Activated CD4-positive, alpha-beta T cell treated with anti-CD3 and anti-CD28 coated beads, Interleukin-2, amount 10 ng/mL, durations not matched to agents 24 days and 14 days (primary cell): ENCODE measurements around the gene SETD3. TPM values are rescaled to one million over a fixed set of nuclear protein-coding genes. Genes with fewer than 3 reads are reported as not detected.
"Not testable (repeated sequence)": the region's sequence is repeated elsewhere in the genome, so short reads cannot be mapped to it uniquely, and the experiment has no call there.

Experiments
- DNase-seq: peaks from one replicate; pipeline ENCODE4 v3.0.0; 2022
- H3K27ac Mint-ChIP-seq: one replicate; pipeline ENCODE4 v1.8.0; 2022; ENCODE audit warnings: mild to moderate bottlenecking, mixed read lengths
- H3K27me3 Mint-ChIP-seq: one replicate; pipeline ENCODE4 v1.8.0; 2022; ENCODE audit warnings: mixed read lengths
- H3K36me3 Mint-ChIP-seq: one replicate; pipeline ENCODE4 v1.8.0; 2022; ENCODE audit warnings: low read depth, mild to moderate bottlenecking, mixed read lengths
- H3K4me1 Mint-ChIP-seq: one replicate; pipeline ENCODE4 v1.8.0; 2021; ENCODE audit warnings: mixed read lengths
- H3K4me3 Mint-ChIP-seq: one replicate; pipeline ENCODE4 v1.8.0; 2022; ENCODE audit warnings: mild to moderate bottlenecking, moderate library complexity, mixed read lengths
- H3K9me3 Mint-ChIP-seq: one replicate; pipeline ENCODE4 v1.8.0; 2021; ENCODE audit warnings: mixed read lengths
- intact Hi-C: fragments of 100-400 bp; cut with micrococcal nuclease; formaldehyde crosslinking; loops from one replicate; pipeline ENCODE4 v1.15.1; 2023
- total RNA-seq: library from RNA; stranded (reverse); gene quantifications from 2 replicates; pipeline ENCODE4 v1.2.3, GENCODE V29; 2022

The SETD3 gene
- total RNA-seq, 1 donor from 2014 or later, result 57.9 TPM

DNA sequence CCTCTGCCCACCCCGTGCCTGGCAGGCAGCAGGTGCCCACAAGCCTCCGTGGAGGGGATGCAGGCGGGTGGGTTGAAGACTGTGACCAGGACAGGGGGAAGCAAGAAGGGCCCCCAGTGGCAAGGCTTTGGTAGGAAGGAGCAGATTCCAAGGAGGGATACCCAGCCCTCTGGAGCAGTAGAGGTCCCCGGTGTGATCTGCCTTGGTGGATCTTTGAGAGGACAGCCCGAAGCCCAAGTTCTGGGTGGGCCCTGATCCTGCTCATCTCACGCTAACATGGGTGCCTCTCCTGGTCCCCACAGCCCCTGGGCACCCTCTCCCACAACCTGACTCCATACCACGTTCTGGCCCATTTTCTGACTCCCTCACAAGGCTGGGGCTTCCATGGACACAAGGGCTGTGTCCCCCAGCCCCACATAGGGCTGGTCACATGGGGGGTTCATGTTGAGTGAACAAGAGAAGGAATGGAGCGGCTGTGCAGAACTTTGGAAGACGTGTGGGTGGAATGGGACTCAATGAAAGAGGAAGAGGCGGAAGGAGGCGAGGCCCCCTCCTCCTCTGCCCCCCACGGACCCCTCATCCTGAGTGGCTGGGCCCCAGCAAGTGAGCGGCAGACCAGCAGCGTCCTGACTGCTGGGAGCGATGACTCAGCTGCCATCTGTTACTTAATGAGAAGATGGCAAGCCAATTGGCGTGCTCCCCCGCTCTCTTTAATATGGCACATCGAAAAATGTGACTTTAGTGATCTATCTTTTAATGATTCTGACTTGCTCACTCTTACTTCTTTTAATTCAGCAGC is 131.6 kb downstream of the SETD3 start:
- Mint-ChIP-seq H3K27ac (no peak overlapping the region), H3K4me1 (no peaks in the 10 kb centered on the region), H3K4me3 (no peak overlapping the region), H3K9me3 (no peaks in the 10 kb centered on the region), H3K36me3 (no peaks in the 10 kb centered on the region), H3K27me3 (peaks cover 10% of the 10 kb centered on the region)
- intact Hi-C loops, result no loop called here
- no peak for DNase-seq

DNA sequence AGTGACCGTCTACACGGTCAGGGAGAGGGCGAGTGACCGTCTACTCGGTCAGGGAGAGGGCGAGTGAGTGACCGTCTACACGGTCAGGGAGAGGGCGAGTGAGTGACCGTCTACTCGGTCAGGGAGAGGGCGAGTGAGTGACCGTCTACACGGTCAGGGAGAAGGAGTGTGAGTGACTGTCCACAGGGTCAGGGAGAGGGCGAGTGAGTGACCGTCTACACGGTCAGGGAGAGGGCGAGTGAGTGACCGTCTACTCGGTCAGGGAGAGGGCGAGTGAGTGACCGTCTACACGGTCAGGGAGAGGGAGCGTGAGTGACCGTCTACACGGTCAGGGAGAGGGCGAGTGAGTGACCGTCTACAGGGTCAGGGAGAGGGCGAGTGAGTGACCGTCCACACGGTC is 132.4 kb downstream of the SETD3 start:
- DNase-seq, H3K27ac Mint-ChIP-seq, H3K4me1 Mint-ChIP-seq, H3K4me3 Mint-ChIP-seq, H3K9me3 Mint-ChIP-seq, H3K27me3 Mint-ChIP-seq, H3K36me3 Mint-ChIP-seq, intact Hi-C loops: not testable (repeated sequence)

Other genes with a start within 250 kb of the SETD3 start
- 48.2 and 48.5 TPM in 2 replicates for gene BCL11B, start 208.7 kb downstream of the SETD3 start, total RNA-seq
- gene CCNK, start 550 bp upstream of the SETD3 start, total RNA-seq, result 79.5 and 83.6 TPM in 2 replicates
- 6.7 TPM in 2 replicates for gene CCDC85C, start 123.3 kb upstream of the SETD3 start, total RNA-seq
- not detected in 2 replicates for gene HHIPL1, start 164.3 kb upstream of the SETD3 start, total RNA-seq
- gene CYP46A1, start 203.4 kb upstream of the SETD3 start, total RNA-seq, result 0.02 and 0.05 TPM in 2 replicates